Stimulated activated CD4-positive, alpha-beta T cell treated with anti-CD3 and anti-CD28 coated beads, Interleukin-15, amount 100 ng/mL, for 48 hours (primary cell): Measurements from ENCODE around the gene PDYN.

Experiments used
- DNase-seq, 2 donors: peaks; one replicate each; pipeline ENCODE4 v3.0.0-alpha.2; 2020; ENCODE audit warnings: low read depth in 2 of 2

The PDYN gene

GRCh38 chr20:1934721-1935573, 58.9 kb downstream of the PDYN start:
- no peak for DNase-seq

GRCh38 chr20:1934156-1934555, 59.7 kb downstream of the PDYN start:
- DNase-seq: no peak

DNA sequence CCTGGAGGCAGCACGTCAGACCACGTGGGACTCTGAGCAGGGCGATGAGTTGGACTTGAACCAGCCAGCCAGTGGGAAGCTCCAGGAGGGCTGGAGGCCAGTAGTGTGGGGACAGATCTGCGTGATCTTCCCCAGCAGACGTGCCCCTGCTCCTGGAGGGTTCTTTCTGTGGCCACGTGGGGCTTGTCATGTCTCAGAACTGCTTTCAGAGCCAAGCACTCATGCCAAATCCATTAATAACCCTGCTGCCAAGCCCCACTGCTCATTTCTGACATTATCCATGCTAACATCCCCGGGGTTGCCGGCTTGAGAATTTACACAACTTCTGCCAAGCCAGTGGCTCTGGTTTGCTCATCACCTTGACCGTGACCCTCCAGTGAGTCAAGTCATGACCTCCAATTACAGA, 60.4 kb downstream of the PDYN start:
- DNase-seq: no peak

DNA sequence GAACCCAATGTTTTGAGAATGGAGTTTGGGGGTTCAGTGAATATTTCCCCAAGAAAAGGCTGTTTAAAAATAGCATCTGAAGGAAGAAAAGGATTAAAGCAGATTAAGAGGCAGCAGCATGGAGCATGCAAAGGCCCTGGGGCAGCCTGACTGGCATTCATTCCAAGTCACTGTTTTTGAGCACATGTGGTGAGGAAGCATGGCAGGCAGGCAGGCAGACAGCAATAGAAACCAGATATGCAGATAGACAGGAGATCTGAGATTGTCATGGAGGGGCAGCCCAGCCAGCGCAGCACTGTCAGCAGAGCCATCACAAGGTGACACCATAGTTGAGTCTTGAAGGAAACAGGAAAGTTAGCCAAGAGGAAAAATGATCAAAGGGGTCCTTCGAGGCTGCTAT, 60.9 kb downstream of the PDYN start:
- no peak for DNase-seq

- no peak for DNase-seq
Measured at GRCh38 chr20:1931830-1932229, 62.0 kb downstream of the PDYN start.

DNA sequence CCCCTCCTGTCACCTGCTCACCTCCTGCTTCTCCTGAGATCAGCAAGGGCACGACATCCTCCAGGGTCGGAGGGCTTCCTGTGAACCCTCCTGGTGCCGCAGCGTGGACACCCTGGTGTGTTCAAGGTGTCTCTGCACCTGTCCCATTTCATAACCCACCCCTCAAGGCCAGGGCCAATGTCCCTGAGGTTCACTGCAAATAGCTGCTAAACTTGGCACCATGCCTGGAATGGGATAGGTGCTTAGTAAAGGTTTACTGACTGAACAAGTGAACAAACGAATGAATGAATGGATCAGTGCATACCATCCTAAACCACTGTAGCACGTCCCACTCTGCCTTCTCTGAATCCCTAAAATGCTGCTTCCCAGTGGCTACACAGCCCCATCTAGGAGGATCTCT, 63.7 kb downstream of the PDYN start:
- DNase-seq: no peak

DNA sequence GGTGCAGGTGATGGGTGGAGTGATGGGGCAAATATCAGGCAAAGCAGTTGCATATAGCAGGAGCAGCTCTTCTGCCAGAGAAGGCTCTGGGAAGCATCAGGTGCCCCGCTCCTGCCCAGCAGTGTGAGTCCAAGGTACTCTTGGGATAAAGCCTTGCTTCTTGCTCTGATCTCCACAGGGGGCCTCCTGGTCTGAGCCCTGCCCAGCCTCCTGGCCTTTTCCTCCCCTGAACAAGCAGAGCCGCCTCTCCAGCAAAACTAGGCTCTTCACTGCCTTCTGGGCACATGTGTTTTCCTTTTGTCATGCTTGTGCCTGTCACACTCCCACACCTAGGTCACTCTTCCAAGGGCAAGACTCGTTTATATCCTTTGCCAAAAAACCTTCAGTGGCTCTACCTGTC, 64.4 kb downstream of the PDYN start:
- DNase-seq: no peak

DNA sequence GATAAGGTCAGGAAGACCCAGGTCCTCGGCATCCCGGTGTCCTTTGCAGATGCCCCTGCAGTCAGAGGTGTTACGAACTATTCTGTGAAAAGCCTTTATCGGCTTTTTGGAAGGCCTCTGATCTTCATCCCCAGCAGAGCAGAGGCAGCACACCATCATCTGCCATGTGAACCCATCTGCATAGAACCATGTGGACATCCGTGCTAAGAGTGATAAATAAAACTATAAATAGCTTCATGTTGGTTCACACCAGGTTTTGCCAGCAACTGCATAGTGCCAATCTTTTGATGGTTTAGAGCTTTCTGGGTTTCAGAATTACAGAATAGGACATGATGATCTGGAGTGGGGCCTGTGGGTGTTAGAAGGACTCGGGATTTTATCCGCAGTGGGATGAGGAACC, 65.1 kb downstream of the PDYN start:
- no peak for DNase-seq
